Fibroblast of skin of left biceps (primary cell): ENCODE measurements around the gene BBOF1.

ENCODE experiments used
- DNase-seq, 2 experiments: peaks; one replicate each; pipeline ENCODE4 v3.0.0-alpha.2; 2013; ENCODE audit warnings: low read depth in 2 of 2

Gene BBOF1

GRCh38 chr14:74089251-74090020, 70.3 kb downstream of the BBOF1 start:
- no peak for DNase-seq

DNA sequence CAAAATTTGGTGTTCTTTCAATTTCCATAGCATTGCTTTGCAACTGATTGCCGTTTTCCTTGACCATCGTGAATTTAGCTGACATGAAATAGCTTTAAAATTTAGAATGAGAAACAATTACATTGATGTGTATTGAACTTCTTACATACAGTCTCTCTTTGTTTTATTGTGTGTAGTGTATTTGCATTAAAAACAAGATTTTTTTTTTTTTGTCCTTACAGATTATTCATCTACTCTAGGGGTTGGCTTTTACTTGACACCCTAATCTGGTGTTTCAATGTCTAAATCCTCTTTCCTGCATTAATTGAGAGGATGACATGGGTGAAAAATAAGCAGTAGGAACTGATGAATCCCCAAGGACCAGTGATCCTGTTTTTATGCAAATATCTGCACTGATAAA, 86.2 kb downstream of the BBOF1 start:
- DNase-seq: no peak

- no peak for DNase-seq
These were observed 90.2 kb downstream of the BBOF1 start for GRCh38 chr14:74109369-74109768.

- DNase-seq: peak; percentile 15 to 19
These were observed 92.5 kb downstream of the BBOF1 start for GRCh38 chr14:74111395-74112216.
